GM18526 (cell line): ENCODE results near the gene ST8SIA4.

Source experiments
- POLR2A ChIP-seq: IDR thresholded peaks from 3 replicates; pipeline ENCODE4 v1.6.1; 2011; ENCODE audit not compliant: insufficient read length; ENCODE audit errors: extremely low read depth

ST8SIA4 gene

DNA sequence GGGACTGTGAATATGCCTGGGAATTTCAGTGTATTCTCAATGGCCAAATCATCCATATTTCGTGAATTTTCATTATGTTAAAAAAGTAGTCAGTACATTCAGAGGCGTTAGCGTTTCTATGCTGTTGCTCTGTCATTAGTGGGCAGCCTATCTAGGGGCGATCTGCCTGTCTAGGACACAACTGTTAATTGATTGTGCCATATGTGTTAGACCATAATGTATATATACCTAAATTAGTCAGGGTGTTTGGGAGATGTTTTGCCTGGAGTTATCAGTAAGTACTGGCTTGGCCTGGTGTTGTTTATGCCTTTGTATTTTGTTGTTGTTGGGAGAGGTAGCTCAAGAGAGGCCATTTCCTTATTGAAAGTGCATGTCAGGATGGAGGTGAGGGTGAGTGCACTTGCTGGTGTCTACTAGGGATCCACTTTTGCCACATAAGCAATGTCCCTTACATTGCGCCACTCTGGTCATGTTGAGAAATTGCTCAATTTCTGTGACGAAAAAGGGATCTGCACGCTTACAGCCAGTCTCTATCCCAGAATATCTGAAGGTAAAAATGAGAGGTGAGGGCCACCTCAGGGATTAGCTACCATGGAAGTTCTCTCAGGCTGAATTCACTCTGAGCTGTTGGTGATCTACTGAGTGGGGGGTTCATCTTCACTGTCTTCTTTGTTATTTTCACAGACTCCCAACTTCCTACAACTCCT is 123.3 kb downstream of the ST8SIA4 start:
- no peak for TF ChIP-seq POLR2A

DNA sequence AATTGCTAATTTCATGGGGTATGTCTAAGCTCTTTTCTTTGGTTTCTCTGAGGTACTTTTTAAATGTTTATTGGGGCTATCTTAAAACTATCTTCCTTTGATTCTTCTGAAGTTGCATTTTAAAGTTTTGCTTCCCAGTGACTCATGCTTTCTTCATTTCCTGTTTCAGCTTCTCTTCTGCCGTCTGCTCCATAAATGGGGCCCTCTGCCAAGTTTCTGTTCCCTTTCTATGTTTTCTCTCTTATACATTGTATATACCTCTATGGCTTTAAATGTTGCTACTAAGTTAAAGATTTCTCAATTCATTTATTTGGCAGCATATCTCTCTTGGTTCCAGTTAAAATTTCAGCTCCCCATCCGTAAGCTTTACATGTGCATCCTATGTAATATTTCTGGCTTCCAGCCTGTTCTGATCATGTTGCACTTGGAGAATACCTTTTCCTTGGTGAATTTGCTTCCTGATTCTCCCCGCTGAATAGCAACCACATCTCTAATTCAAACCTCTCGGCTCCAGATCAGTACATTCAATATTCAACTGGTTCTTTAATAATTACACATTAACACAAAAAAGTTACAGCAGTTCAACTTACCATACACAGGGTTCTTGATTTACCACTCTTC is 125.3 kb downstream of the ST8SIA4 start:
- TF ChIP-seq POLR2A: no peak

DNA sequence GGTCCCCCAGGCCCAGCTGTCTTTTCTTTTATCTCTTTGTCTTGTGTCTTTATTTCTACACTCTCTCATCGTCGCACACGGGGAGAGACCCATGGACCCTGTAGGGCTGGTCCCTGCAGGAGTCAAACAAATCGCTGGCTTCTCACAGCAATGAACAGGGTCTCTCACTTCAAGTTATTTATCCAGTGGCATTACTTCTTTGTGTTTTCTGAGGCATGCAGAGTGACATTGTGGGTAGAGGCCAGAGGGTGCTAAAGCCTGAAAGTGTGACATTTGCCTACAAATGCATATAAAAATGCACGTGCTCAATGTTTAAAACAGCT is 127.6 kb downstream of the ST8SIA4 start:
- no peak for TF ChIP-seq POLR2A

DNA sequence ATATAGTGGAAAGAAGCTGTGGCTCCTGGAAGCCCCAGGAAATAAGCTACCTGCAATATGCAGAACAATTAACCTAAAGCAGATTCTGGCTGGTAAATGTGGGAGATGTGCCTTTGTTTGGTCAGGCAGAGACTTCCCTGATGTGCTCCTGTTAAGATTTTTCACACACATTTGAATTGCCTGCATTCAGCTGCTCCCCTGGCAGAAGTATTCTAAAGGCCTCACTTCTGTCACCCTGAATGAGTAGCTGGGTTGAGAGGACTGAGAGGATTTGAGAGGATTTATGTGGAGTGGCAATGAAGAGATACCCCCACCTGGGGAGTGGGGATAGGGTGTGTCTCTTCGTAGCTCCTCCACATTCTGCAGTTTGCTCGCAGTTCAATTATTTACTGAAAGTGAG is 130.5 kb downstream of the ST8SIA4 start:
- no peak for TF ChIP-seq POLR2A

DNA sequence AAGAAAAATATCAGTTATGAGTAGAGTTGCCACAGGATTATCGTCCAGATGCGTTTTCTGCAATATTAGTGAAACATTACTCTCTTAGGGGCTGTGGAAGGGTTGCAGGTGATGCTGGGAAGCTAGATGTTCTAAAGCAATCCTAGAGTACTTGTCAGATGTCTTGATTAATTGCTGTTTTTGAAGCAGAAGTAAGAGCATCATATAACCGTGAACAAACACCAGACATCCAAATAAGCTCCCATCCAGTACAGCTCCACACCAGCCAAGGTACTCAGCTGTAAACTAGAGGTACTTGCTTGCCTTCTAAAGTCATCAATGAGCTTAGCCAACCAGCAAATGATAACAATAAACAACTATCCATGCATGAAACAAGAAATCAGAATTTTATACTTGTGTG is 131.1 kb downstream of the ST8SIA4 start:
- TF ChIP-seq POLR2A: no peak

DNA sequence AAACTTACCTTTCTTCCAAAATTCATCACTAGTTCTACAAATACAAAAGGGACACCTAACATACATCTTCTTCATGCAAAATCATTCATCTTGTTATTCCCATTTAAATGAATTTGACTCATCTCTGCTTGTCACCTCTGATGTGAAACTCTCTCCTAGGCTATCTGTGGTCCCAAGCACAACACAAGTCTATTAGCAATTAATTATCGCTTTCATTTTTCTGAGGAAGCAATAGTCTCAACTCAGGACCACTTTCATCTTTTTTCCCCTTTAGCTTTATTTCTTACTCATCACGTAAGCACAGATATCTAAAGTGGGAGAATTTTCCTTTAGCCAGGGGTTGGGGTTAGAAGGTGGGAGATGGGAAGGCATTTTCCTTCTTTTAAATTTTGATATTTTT is 131.9 kb downstream of the ST8SIA4 start:
- no peak for TF ChIP-seq POLR2A

DNA sequence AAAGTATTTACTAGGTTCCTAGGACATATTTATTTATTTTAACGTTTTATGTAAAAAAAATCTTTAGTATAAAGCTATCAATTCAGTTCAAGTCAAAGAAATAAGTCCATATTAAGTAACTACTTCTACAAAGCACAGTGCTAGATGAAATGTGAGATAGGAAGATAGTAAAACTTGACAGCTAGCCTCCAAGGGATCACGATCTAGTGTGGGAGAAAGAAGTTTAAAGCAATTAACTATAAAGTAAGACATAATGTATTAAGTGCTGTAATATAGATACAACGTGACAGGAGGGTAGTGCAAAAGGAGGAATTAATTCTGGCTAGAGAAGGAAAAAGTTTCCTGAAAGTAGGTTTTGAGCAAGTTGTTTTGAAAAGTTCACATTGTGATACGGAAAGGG is 134.9 kb downstream of the ST8SIA4 start:
- TF ChIP-seq POLR2A: no peak

DNA sequence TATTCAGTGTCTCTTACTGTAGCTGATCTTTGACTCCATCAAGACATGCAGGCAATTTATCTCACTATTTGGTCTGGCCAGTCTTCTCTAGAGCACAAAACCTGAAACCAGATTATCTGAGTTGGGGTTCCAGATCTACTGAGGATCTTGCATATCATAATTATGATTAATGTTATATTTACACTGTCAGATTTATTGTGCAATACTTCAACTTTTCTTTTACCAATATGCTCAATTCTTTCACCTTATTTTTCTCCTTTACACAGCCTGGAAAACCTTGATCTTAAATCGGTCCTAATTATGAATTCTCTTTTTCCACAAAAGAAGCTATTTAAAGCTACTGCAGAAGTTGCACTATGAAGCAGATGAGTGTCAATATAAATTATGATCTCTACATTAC is 140.1 kb downstream of the ST8SIA4 start:
- TF ChIP-seq POLR2A: no peak

DNA sequence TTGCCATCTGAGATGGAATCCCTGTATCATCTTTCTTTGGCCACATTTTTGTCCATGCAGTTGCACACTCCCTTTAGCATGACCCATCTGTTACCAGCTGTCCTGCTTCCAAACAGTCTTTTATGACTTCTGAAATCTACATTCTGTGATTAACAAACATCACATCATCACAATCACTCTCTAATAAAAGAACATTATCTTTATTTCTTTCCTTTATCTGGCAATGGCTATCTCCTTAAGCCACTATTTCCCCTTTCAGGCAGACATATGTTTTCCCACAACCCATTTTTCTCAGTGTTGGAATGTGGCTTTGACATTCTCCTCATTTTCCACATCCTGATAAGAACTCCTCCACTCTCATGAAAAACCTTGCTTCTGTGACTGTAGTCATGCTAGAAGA is 141.0 kb downstream of the ST8SIA4 start:
- no peak for TF ChIP-seq POLR2A

DNA sequence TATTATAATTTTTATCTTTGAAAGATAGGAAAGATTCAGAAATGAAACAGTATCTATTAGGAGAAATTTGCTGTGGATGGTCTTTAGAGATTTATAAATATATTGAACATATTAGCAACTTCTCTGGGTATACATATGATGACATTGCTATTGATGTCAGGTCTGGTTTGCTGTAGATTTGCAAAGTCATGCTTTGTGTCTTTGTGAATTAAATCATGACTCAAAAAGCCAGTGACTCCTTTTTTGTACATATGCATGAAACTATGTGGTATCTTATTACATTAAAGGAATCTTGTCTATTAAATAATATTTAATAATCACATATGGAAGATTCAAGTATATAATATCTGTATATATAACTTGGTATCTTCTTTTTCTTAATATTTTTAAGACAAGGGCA is 141.9 kb downstream of the ST8SIA4 start:
- TF ChIP-seq POLR2A: no peak

DNA sequence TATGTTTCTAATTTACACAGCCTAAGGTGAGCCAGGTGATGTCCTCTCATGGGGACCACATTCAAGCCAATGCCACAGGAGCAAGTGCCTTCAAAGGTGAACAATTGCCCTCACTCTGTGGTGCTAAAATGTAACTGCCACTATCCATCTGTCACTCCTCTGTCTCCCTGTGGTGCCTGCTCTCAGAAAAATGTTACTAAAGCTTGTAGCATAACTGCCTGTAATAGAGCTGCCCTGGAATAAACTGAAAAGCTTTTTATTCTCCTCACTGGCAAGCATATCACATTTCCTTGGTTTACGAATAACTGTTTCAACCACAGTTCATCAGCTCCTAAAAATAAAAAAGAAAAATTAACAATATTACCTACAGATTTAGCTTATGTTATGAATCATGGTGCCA is 142.4 kb downstream of the ST8SIA4 start:
- no peak for TF ChIP-seq POLR2A

DNA sequence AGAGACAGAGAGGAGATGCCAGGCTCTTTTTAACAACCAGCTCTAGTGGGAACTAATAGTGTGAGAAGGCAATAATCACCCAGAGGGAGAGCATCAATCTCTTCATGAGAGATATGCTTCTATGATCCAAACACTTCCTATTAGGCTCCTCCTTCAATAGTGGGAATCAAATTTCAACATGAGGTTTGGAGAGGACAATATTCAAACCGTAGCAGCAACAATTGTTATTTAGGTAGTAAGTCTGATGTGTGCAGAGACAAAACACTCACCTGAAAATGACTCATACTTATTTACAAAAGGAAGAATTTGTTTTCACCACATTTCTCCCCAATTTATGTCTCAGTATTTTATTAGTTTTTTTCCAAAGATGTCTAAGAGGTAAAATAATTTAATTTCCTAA is 144.3 kb downstream of the ST8SIA4 start:
- no peak for TF ChIP-seq POLR2A

DNA sequence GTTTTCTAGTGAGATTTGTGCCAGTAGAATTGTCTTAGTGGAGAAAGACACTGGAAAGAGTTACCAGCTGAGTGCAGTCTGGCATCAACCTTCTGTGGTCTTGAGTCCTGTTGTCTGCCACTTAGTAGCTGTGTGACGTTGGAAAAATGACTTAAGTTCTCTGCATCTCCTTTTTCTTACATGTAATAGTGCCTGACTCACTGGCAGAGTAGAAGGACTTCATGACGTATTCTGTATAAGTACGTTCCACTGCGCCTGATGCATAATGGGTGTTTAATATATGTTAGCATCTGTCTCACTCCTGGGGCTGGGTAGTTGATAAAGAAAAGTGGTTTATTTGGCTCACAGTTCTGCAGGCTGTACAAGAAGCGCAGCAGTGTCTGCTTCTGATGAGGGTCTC is 144.8 kb downstream of the ST8SIA4 start:
- no peak for TF ChIP-seq POLR2A

DNA sequence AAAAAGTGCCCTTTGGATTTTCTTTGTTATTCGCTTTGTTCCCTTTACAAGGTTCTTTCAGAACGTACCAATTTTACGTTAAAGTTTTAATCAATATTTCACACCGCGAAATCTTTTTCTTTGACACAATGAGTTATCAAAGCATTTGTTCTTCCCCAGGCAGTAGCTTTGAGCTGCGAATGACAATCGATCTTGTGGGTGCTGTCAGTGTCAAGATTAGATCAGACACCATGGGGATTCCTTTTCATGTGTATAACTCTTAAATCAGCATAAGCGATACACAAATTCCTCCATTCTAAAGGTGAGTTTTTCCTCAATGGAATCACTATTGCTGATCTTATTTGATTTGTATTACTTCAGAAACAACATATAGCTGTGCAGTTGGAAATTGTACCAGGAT is 145.5 kb downstream of the ST8SIA4 start:
- no peak for TF ChIP-seq POLR2A
